ENCODE data around the gene SNX33.

DNA sequence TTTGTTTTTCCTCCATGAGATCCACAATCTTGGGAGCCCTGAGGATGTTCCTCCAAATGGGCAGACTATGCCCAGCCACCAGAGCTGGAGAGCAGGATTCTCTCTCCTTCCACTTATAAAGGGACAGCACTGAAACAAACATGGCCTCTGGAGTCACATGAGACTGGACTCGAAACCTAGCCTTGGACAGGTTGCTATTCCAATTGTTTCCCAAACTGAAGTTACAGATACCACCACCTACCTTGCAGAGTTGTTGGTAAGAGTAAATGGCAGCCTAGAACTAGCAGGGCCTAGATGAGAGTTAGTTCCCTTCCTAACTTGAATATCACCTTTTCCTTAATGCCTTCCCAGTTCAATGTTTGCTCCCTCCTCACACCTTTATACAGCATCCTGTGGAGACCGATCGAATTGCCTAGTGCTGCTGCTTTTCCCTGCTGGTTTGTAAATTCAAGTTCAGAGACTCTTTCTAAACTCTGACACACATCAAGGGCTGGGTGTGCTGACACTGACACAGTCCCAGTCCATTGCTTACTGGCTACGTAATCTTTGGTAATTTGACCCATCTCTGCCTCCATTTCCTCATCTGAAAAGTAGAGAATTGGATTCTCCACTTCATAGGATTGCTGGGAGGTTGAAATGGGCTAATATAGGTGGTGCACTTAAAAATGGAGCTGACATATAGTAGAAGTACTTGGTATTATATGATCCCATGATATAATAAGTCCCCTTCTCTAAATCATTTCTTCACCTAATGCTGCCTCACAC is 10.3 kb upstream of the SNX33 start:
- TF ChIP-seq POLR2A (IDR thresholded peaks at IDR 0.05): no peak
- TF ChIP-seq, protein P1, sequence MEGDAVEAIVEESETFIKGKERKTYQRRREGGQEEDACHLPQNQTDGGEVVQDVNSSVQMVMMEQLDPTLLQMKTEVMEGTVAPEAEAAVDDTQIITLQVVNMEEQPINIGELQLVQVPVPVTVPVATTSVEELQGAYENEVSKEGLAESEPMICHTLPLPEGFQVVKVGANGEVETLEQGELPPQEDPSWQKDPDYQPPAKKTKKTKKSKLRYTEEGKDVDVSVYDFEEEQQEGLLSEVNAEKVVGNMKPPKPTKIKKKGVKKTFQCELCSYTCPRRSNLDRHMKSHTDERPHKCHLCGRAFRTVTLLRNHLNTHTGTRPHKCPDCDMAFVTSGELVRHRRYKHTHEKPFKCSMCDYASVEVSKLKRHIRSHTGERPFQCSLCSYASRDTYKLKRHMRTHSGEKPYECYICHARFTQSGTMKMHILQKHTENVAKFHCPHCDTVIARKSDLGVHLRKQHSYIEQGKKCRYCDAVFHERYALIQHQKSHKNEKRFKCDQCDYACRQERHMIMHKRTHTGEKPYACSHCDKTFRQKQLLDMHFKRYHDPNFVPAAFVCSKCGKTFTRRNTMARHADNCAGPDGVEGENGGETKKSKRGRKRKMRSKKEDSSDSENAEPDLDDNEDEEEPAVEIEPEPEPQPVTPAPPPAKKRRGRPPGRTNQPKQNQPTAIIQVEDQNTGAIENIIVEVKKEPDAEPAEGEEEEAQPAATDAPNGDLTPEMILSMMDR (IDR thresholded peaks at IDR 0.05 in 4 of 5, conservative IDR thresholded peaks at IDR 0.05 in 1 of 5): no peak
